Fibroblast of pulmonary artery (primary cell): ENCODE measurements around the gene CRHR2.
A peak's percentile ranks its signal among the peaks of the same experiment; 100 is the strongest.

Experiments used
- DNase-seq: peaks from one replicate; pipeline ENCODE4 v3.0.0-alpha.2; 2010; ENCODE audit warnings: low read depth
- H3K4me3 ChIP-seq: replicated peaks from 2 replicates; pipeline ENCODE4 v1.5.1; 2011; ENCODE audit warnings: low read depth, mild to moderate bottlenecking, control low read depth, low read length, moderate library complexity
- CTCF ChIP-seq: IDR thresholded peaks from 2 replicates; pipeline ENCODE4 v1.5.1; 2011; ENCODE audit warnings: mild to moderate bottlenecking, control low read depth, low read length, inconsistent platforms; ENCODE audit errors: missing control alignments

CRHR2 gene

GRCh38 chr7:30617359-30617758 lies 64.9 kb downstream of the CRHR2 start:
- DNase-seq = no peak
- no peak overlapping the region for H3K4me3 ChIP-seq
- TF ChIP-seq CTCF = no peak

GRCh38 chr7:30616318-30616717 lies 65.9 kb downstream of the CRHR2 start:
- no peak for TF ChIP-seq CTCF
- DNase-seq = no peak
- no peak overlapping the region for H3K4me3 ChIP-seq

DNA sequence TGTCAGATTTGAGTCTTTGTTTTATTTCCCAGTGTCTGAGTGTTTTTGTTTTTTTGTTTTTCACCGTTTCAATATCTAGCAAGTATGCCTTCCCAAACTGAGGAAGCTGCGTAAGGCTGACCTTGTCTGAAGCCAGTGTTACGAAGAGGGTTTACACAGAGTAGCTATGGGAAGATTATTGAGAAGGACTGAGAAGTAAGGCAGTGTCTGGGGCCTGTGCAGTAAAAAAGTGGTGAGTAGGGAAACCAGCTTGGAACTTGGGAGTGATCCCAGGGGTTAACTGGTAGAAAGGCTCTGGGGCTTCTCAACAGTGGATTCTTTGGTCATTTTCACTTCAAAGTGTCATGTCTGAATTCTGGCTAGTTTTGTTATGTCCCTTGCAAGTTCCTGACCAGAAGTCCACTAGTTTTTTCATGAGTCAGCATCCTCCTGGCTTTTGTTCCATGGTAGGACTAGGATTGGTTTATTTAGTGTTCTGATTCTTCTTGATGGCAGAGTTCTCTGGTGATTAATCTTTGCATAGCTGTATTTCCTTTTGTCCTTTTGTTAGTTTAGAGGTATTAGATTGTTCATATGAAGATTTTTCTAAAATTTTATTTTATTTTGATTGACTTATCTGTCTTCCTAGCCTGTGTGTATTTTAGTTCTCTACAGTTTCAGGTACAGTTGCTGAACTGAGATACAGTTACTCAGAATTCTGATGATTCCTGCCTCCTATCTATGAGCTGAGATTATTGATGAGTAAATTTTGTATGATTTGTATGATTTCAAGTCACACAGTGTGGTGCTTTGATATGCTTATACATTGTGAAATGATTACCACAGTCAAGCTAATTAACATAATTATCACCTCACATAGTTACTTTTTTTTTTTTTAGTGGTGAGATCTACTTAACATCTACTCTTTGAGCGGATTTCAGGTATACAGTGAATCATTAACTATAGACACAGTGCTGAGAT lies 68.6 kb downstream of the CRHR2 start:
- no peak overlapping the region for H3K4me3 ChIP-seq

DNA sequence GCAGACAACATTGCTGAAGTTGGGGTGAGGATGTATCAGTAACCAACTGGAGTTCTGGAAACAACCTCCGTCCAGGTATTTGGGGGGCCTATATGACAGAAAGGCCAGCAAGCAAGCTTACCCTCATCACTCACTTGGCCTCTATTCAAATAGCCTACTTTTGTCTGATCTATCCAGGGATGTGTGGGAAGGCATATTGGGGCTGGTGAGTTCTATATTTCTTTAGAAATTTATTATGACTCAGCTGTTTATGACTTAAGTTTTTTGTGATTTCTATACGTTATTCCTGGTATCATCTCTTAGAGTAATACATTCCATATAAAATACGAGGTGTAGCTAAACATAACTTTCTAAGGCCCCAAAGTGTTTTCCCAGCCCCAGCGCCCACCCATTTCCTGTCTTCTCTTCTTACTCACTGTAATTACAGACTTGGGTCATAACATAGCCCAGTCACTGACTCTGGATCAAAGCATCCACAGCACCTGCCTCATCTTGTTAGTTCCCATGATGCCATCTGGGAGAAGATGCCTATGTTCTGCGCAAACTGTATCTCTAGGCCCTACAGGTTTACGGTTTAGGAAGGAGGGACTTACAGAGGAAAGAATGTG lies 69.5 kb downstream of the CRHR2 start:
- no peak for TF ChIP-seq CTCF
- H3K4me3 ChIP-seq = no peak overlapping the region
- DNase-seq = peak; percentile 13

More for the DNA sequence above, 68.6 kb downstream of the CRHR2 start:
- no peak for TF ChIP-seq CTCF
- DNase-seq = peak; percentile 54

GRCh38 chr7:30605832-30606231 lies 76.4 kb downstream of the CRHR2 start:
- no peak overlapping the region for H3K4me3 ChIP-seq
- no peak for TF ChIP-seq CTCF
- no peak for DNase-seq

DNA sequence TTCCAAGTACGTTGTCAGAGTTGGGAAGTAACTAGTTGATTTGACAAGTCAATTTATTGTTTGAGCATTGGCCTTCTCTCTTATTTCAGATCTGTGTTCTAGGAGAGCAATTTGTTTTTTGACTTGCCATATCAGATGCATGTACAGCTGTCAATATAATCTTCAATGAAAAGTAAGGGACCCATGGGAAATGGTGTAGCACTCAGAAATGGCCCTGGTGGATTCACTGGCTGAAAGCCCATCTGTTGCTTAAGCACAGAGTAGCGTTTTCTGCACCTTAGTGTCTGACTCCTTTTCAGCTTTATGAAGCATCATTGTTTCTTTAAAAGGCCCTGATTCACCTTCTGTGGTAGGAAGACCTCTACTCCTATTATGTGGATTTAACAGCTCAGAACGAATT lies 77.4 kb downstream of the CRHR2 start:
- TF ChIP-seq CTCF = no peak
- DNase-seq = no peak

More for the DNA sequence above, 77.4 kb downstream of the CRHR2 start:
- no peak overlapping the region for H3K4me3 ChIP-seq
